GM12892 (cell line): ENCODE results near the gene HTATSF1.

Experiments
- DNase-seq: peaks from one replicate; pipeline ENCODE4 v3.0.0; 2011; ENCODE audit not compliant: insufficient read length
- FAIRE-seq: peaks from 2 replicates; lab custom pipeline; 2011; peaks lifted over from hg19 to GRCh38; lab: Jason Lieb, UNC
- POLR2A ChIP-seq: IDR thresholded peaks from 2 replicates; pipeline ENCODE4 v1.6.1; 2011; ENCODE audit warnings: low read depth, low read length, control low read depth
- POLR2AphosphoS5 ChIP-seq: IDR thresholded peaks from 2 replicates; pipeline ENCODE4 v1.6.1; 2011; ENCODE audit warnings: low read depth, low read length, control low read depth
- TAF1 ChIP-seq: IDR thresholded peaks from 2 replicates; pipeline ENCODE4 v1.6.1; 2011; ENCODE audit warnings: low read depth, mild to moderate bottlenecking, control low read depth, low read length, borderline replicate concordance

The HTATSF1 gene

GRCh38 chrX:136549226-136549625 lies 51.8 kb downstream of the HTATSF1 start:
- DNase-seq (no peak), FAIRE-seq (no peak)
- TF ChIP-seq TAF1 (no peak), POLR2AphosphoS5 (no peak), POLR2A (no peak)

DNA sequence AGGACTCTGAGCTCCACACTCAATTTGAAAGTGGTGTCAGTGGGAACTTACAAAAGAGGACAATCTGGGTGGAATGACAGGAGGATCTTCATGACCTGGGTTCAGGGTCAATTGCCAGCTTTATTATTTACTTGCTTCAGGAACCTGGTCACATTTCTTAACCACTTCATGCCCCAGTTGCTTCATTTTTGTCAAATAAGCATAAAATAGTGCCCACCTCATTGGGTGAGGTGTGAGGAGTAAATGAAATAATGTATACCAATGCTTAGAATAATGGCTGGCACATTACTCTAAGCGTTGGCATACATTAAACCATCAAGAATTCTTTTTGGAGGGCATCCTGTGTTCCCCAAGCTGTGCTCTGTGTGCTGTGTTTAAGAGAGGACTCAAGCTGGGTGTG lies 54.0 kb downstream of the HTATSF1 start:
- TF ChIP-seq POLR2A (no peak), POLR2AphosphoS5 (no peak), TAF1 (no peak)
- no peak for DNase-seq
- FAIRE-seq: no peak

DNA sequence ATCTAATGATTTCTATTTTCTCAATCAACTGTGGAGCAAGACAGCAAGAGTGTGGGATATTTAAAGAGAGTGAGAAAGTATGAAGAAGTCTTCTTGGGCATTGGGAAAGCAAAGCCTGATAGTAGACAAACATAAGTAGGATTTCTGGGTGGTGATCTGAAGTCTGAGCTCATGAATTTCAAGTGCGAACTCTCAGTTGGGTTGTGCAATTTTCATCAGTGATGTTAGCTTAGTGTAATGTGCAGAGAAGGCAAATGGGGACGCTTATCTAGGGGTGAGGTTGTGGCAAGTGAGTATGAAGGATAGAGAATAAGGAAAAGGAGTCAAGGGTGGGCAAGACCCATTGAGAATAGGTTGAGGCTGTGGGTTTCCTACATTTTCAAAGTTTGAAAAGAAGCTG lies 58.3 kb downstream of the HTATSF1 start:
- TF ChIP-seq POLR2AphosphoS5 (no peak), TAF1 (no peak), POLR2A (no peak)
- no peak for DNase-seq
- FAIRE-seq: no peak
